ENCODE measurements around the gene DDN. TPM values are rescaled to one million over a fixed set of nuclear protein-coding genes. Genes with fewer than 3 reads are reported as not detected.
A peak's percentile ranks its signal among the peaks of the same experiment; 100 is the strongest.

Gene DDN
- total RNA-seq, 4 donors from 2014 or later, result 0.11 TPM; not detected in 3

GRCh38 chr12:48980389-48980952, 18.7 kb downstream of the DDN start:
- DNase-seq (ENCODE audit: extremely low spot score), result no peak
- H3K4me3 ChIP-seq, result peak overlapping the region; percentile 37 to 53 (median 41)
- peaks cover 40 to 44% (median 41%) of the 10 kb centered on the region in 4 donors for H3K4me1 ChIP-seq
- intact Hi-C loops (cut with DNase I), result no loop called here
- WGBS, result 2% methylated on average over 25 of the region's 46 CpGs
- no peaks in the 10 kb centered on the region for H3K36me3 ChIP-seq
- H3K9me3 ChIP-seq, result no peaks in the 10 kb centered on the region
- H3K27me3 ChIP-seq, result peaks cover 18 to 94% (median 59%) of the 10 kb centered on the region in 4 donors
- H3K27ac ChIP-seq (replicated peaks in 1 of 4), result no peak overlapping the region
- no peak for TF ChIP-seq POLR2A (IDR thresholded peaks at IDR 0.05; ENCODE audit: low read depth)
- TF ChIP-seq POLR2AphosphoS5 (IDR thresholded peaks at IDR 0.05), result no peak

GRCh38 chr12:48979602-48980388, 19.4 kb downstream of the DDN start:
- TF ChIP-seq EP300 (IDR thresholded peaks at IDR 0.05) (no peak), POLR2A (IDR thresholded peaks at IDR 0.05; ENCODE audit: low read depth) (no peak), CTCF (IDR thresholded peaks at IDR 0.05) (no peak), POLR2AphosphoS5 (IDR thresholded peaks at IDR 0.05) (no peak)
- no peaks in the 10 kb centered on the region for H3K9me3 ChIP-seq
- no peaks in the 10 kb centered on the region for H3K36me3 ChIP-seq
- H3K27me3 ChIP-seq, result peaks cover 18 to 97% (median 59%) of the 10 kb centered on the region in 4 donors
- under 1% methylated on average over 19 of the region's 55 CpGs for WGBS
- H3K4me1 ChIP-seq, result peaks cover 40 to 44% (median 41%) of the 10 kb centered on the region in 4 donors
- H3K27ac ChIP-seq (replicated peaks in 1 of 4), result no peak overlapping the region
- H3K4me3 ChIP-seq, result peak overlapping the region; percentile 37 to 53 (median 41)
- intact Hi-C loops (cut with DNase I), result no loop called here
- no peak for DNase-seq (ENCODE audit: extremely low spot score)

DNA sequence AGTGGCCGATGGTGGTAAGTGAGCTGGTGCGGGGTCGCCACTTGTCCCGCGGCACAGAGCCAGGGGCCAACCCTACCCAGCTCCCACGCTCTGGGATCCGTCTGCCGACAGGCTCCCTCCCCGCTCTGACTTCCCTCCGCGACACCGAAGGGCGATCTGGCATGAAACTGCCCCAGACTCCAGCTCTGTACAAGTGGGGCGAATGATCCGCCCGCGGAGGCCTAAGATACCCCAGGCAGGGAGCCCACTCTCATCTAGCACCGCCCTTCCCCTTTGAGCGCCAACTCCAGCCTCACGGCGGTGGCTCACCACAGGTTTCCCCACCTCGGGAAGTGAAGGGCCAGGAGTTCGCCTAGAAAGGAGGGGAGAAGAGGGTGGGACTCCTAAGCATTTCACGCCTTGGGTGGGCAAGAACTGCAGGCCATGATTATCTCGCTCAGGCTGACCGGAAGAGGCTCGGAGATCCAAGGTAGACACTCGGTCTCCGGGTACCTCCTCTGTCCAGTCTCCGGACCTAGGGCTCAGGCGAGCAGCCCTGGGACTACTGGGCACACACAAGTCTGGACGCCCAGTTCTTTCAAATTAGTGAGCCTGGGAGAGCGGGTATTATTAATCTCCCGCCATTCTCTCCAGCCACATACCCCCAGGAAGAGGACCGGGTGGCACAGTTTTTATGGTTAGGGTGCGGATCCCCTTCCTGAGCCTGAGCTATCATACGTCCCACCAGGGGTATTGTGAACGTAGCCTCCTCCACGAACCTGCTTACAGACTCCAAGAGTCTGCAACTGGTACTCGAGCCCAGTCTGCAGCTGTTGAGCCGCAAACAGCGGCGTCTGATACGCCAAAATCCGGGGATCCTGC, 20.2 kb downstream of the DDN start:
- WGBS, result 4% methylated on average over 27 of the region's 45 CpGs
- Histone ChIP-seq H3K4me3 (peak overlapping the region; percentile 37 to 53 (median 41)), H3K9me3 (no peaks in the 10 kb centered on the region), H3K36me3 (no peaks in the 10 kb centered on the region), H3K27me3 (peaks cover 18 to 98% (median 62%) of the 10 kb centered on the region in 4 donors), H3K27ac (replicated peaks in 1 of 4) (no peak overlapping the region), H3K4me1 (peaks cover 40 to 49% (median 42%) of the 10 kb centered on the region in 4 donors)
- intact Hi-C loops (cut with DNase I), result no loop called here
- TF ChIP-seq POLR2AphosphoS5 (IDR thresholded peaks at IDR 0.05) (no peak), CTCF (IDR thresholded peaks at IDR 0.05) (no peak), EP300 (IDR thresholded peaks at IDR 0.05) (no peak), POLR2A (IDR thresholded peaks at IDR 0.05; ENCODE audit: low read depth) (no peak)
- no peak for DNase-seq (ENCODE audit: extremely low spot score)

DNA sequence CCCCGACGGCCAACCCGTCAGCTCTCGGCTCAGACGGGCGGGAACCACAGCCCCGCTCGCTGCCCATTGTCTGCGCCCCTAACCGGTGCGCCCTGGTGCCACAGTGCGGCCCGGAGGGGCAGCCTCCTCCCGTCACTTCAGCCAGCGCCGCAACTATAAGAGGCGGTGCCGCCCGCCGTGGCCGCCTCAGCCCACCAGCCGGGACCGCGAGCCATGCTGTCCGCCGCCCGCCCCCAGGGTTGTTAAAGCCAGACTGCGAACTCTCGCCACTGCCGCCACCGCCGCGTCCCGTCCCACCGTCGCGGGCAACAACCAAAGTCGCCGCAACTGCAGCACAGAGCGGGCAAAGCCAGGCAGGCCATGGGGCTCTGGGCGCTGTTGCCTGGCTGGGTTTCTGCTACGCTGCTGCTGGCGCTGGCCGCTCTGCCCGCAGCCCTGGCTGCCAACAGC, 20.9 kb downstream of the DDN start, which contains the start of gene WNT1:
Gene WNT1 (plus strand): TSS at position 32 of the 450 bp plus-strand sequence. CDS start 329 bp downstream, at position 361.
- Histone ChIP-seq H3K4me1 (peaks cover 40 to 55% (median 48%) of the 10 kb centered on the region in 4 donors), H3K36me3 (no peaks in the 10 kb centered on the region), H3K4me3 (peak within 1 kb of the TSS; percentile 37 to 53 (median 41)), H3K27me3 (peaks cover 18 to 98% (median 68%) of the 10 kb centered on the region in 4 donors), H3K27ac (replicated peaks in 1 of 4) (no peak within 1 kb of the TSS), H3K9me3 (no peaks in the 10 kb centered on the region)
- no peak for DNase-seq (ENCODE audit: extremely low spot score)
- 3% methylated on average over 8 of the region's 45 CpGs for WGBS
- TF ChIP-seq POLR2A (IDR thresholded peaks at IDR 0.05; ENCODE audit: low read depth), result no peak
- TF ChIP-seq CTCF (IDR thresholded peaks at IDR 0.05), result peak in 1 of 3 experiments; percentile 10
- intact Hi-C loops (cut with DNase I), result no loop called here
